GM21515 (cell line): Measurements from ENCODE around the gene DPYSL4.

Experiments
- ATAC-seq: cut with Tn5 transposase; IDR thresholded peaks from one replicate; pipeline ENCODE4 v1.9.1; 2021; ENCODE audit not compliant: unreplicated experiment

The DPYSL4 gene

GRCh38 chr10:132193907-132194552, 7.3 kb downstream of the DPYSL4 start:
- no peak for ATAC-seq

GRCh38 chr10:132194726-132195125, 8.0 kb downstream of the DPYSL4 start:
- no peak for ATAC-seq

GRCh38 chr10:132195366-132196075, 8.8 kb downstream of the DPYSL4 start:
- ATAC-seq: no peak

- no peak for ATAC-seq
Measured at GRCh38 chr10:132196178-132197113, 9.7 kb downstream of the DPYSL4 start.

GRCh38 chr10:132197271-132198067, 10.7 kb downstream of the DPYSL4 start:
- no peak for ATAC-seq

GRCh38 chr10:132198068-132198370, 11.3 kb downstream of the DPYSL4 start:
- ATAC-seq: no peak

- ATAC-seq: no peak
Measured at GRCh38 chr10:132198381-132199181, 11.8 kb downstream of the DPYSL4 start.

GRCh38 chr10:132199268-132199853, 12.6 kb downstream of the DPYSL4 start:
- no peak for ATAC-seq

- no peak for ATAC-seq
Measured at GRCh38 chr10:132199854-132200311, 13.1 kb downstream of the DPYSL4 start.

GRCh38 chr10:132200344-132201110, 13.8 kb downstream of the DPYSL4 start:
- no peak for ATAC-seq

- ATAC-seq: no peak
Measured at GRCh38 chr10:132201111-132201969, 14.6 kb downstream of the DPYSL4 start.

- no peak for ATAC-seq
Measured at GRCh38 chr10:132202070-132202970, 15.6 kb downstream of the DPYSL4 start.

GRCh38 chr10:132203256-132204077, 16.7 kb downstream of the DPYSL4 start:
- ATAC-seq: no peak

GRCh38 chr10:132204078-132204780, 17.5 kb downstream of the DPYSL4 start:
- no peak for ATAC-seq

GRCh38 chr10:132204781-132205473, 18.2 kb downstream of the DPYSL4 start:
- ATAC-seq: no peak
